Fibroblast of the aortic adventitia (primary cell): Measurements from ENCODE around the gene NFATC1. TPM values are rescaled to one million over a fixed set of nuclear protein-coding genes. Genes with fewer than 3 reads are reported as not detected.

Source experiments
- DNase-seq: peaks from one replicate; pipeline ENCODE4 v3.0.0-alpha.2; 2010; ENCODE audit warnings: low read depth
- H3K4me3 ChIP-seq: 2 replicates; pipeline ENCODE4 v1.5.1; 2011; ENCODE audit warnings: low read depth, mild to moderate bottlenecking, control low read depth, low read length, moderate library complexity
- total RNA-seq: library from RNA; depleted of rRNA; stranded (reverse); fragments of >200 nt; gene quantifications from 2 replicates; pipeline ENCODE4 v1.2.3, GENCODE V29; 2012; ENCODE audit warnings: low replicate concordance
- TF ChIP-seq, protein P1 (sequence below): IDR thresholded peaks from 2 replicates; pipeline ENCODE4 v1.5.1; 2011; ENCODE audit warnings: mild to moderate bottlenecking, low read length, control low read depth, inconsistent platforms; ENCODE audit not compliant: insufficient read depth

NFATC1 gene
- total RNA-seq, 1 donor = 3.0 TPM

DNA sequence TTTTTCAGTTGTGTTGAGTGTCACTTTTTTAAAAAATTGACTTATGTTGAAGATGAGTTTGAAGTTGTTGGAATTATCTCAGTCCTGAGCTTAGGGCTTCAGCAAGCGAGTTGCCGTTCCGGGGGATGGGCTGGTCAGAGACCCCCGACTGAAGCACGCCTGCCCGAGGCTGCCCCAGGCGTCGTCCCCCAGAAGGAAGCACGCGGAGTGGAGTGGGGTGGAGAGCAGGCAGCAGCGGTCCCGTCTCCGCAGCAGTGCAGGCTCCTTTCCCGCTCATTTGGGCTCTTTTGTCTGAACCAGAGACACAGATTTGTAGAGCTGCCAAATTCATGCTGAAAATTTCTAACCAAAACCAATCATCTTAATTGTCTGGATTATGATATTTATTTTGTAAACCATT is 33.7 kb downstream of the NFATC1 start:
- DNase-seq = no peak
- TF ChIP-seq, protein P1, sequence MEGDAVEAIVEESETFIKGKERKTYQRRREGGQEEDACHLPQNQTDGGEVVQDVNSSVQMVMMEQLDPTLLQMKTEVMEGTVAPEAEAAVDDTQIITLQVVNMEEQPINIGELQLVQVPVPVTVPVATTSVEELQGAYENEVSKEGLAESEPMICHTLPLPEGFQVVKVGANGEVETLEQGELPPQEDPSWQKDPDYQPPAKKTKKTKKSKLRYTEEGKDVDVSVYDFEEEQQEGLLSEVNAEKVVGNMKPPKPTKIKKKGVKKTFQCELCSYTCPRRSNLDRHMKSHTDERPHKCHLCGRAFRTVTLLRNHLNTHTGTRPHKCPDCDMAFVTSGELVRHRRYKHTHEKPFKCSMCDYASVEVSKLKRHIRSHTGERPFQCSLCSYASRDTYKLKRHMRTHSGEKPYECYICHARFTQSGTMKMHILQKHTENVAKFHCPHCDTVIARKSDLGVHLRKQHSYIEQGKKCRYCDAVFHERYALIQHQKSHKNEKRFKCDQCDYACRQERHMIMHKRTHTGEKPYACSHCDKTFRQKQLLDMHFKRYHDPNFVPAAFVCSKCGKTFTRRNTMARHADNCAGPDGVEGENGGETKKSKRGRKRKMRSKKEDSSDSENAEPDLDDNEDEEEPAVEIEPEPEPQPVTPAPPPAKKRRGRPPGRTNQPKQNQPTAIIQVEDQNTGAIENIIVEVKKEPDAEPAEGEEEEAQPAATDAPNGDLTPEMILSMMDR = no peak
- H3K4me3 ChIP-seq = no peak overlapping the region

DNA sequence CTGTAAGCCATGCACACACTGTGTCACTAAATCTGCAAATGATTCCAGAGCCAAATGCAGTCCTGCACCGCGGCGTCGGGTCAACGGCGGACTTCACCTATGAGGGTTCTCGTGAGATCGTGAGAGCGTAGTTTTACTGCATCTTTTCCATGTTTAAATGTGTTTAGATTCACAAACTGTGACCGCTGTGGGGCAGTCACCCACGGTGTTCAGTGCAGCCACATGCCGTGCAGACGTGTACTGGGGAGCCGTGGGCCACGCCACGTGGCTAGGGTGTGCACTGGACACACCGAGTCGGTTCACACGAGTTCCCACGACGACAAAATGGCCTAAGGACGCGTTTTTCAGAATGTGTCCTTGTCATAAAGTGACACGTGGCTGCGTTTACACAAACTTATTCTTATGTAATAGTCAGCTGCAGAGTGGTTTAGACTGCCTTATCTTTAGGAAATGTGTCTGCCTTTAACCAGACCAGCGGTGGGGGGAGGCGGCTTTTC is 34.1 kb downstream of the NFATC1 start:
- no peak for DNase-seq
- no peak overlapping the region for H3K4me3 ChIP-seq
- TF ChIP-seq, protein P1 = no peak

GRCh38 chr18:79432376-79433120 is 36.8 kb downstream of the NFATC1 start:
- no peak for DNase-seq
- no peak overlapping the region for H3K4me3 ChIP-seq
- TF ChIP-seq, protein P1 = no peak

GRCh38 chr18:79433431-79433830 is 37.7 kb downstream of the NFATC1 start:
- no peak overlapping the region for H3K4me3 ChIP-seq
- TF ChIP-seq, protein P1 = no peak
- no peak for DNase-seq

GRCh38 chr18:79434607-79435401 is 39.1 kb downstream of the NFATC1 start:
- TF ChIP-seq, protein P1 = no peak
- no peak for DNase-seq
- no peak overlapping the region for H3K4me3 ChIP-seq

- TF ChIP-seq, protein P1 = no peak
- no peak for DNase-seq
- no peak overlapping the region for H3K4me3 ChIP-seq
Observed at GRCh38 chr18:79436556-79437275, 41.0 kb downstream of the NFATC1 start.
